Measurements from ENCODE around the gene SMIM22.

- TF ChIP-seq HDGF (IDR thresholded peaks at IDR 0.05; ENCODE audit: borderline replicate concordance) (no peak), LEF1 (IDR thresholded peaks at IDR 0.05; ENCODE audit: borderline replicate concordance) (no peak), ELF4 (IDR thresholded peaks at IDR 0.05) (no peak), L3MBTL2 (conservative IDR thresholded peaks at IDR 0.05) (no peak), SP1 (IDR thresholded peaks at IDR 0.05) (no peak), PKNOX1 (IDR thresholded peaks at IDR 0.05) (no peak), FOXK2 (IDR thresholded peaks at IDR 0.05) (no peak)
Observed at GRCh38 chr16:4750896-4751295, 44.3 kb upstream of the SMIM22 start.
